ENCODE results near the gene AGO4.
A peak's percentile ranks its signal among the peaks of the same experiment; 100 is the strongest.

Gene AGO4

GRCh38 chr1:35883635-35884101 lies 75.9 kb downstream of the AGO4 start:
- Histone ChIP-seq H3K4me1 (ENCODE audit: low read length) (peaks cover 22% of the 10 kb centered on the region), H4K20me1 (ENCODE audit: insufficient read depth, low read length) (peaks cover 18% of the 10 kb centered on the region), H3K27me3 (ENCODE audit: low read depth, low read length) (no peaks in the 10 kb centered on the region), H2AFZ (ENCODE audit: low read depth, low read length) (peak overlapping the region; percentile 76; the same call in 1 of the 2 replicates), H3K79me2 (ENCODE audit: low read length) (peaks cover 10% of the 10 kb centered on the region; the same call in 1 of the 2 replicates), H3K36me3 (replicated peaks; ENCODE audit: low read depth, low read length) (no peaks in the 10 kb centered on the region), H3K27ac (ENCODE audit: low read length) (no peak overlapping the region; the same call in 1 of the 2 replicates), H3K4me2 (ENCODE audit: low read length) (peak overlapping the region; percentile 72), H3K9me3 (ENCODE audit: insufficient read depth, low read length) (no peaks in the 10 kb centered on the region), H3K4me3 (ENCODE audit: low read length) (peak overlapping the region; percentile 98), H3K9ac (ENCODE audit: low read length) (peak overlapping the region; percentile 90)
- TF ChIP-seq CTCF (IDR thresholded peaks at IDR 0.05; ENCODE audit: low read depth, low read length) (no peak), EZH2phosphoT487 (IDR thresholded peaks at IDR 0.05; ENCODE audit: low read depth) (no peak)

- Histone ChIP-seq H3K4me2 (ENCODE audit: low read length) (no peak overlapping the region), H3K27ac (ENCODE audit: low read length) (no peak overlapping the region), H3K36me3 (replicated peaks; ENCODE audit: low read depth, low read length) (no peaks in the 10 kb centered on the region), H3K79me2 (ENCODE audit: low read length) (peaks cover 10% of the 10 kb centered on the region; the same call in 1 of the 2 replicates), H3K27me3 (ENCODE audit: low read depth, low read length) (no peaks in the 10 kb centered on the region), H3K9ac (ENCODE audit: low read length) (no peak overlapping the region), H3K9me3 (ENCODE audit: insufficient read depth, low read length) (no peaks in the 10 kb centered on the region), H4K20me1 (ENCODE audit: insufficient read depth, low read length) (peaks cover 18% of the 10 kb centered on the region), H3K4me1 (ENCODE audit: low read length) (peaks cover 24% of the 10 kb centered on the region), H3K4me3 (ENCODE audit: low read length) (no peak overlapping the region), H2AFZ (ENCODE audit: low read depth, low read length) (no peak overlapping the region)
- TF ChIP-seq CTCF (IDR thresholded peaks at IDR 0.05; ENCODE audit: low read depth, low read length) (no peak), EZH2phosphoT487 (IDR thresholded peaks at IDR 0.05; ENCODE audit: low read depth) (no peak)
These were observed 77.1 kb downstream of the AGO4 start for GRCh38 chr1:35884934-35885333.

GRCh38 chr1:35885961-35886558 lies 78.2 kb downstream of the AGO4 start:
- no peak overlapping the region for H3K27ac ChIP-seq (ENCODE audit: low read length)
- H4K20me1 ChIP-seq (ENCODE audit: insufficient read depth, low read length), result peaks cover 18% of the 10 kb centered on the region
- no peak overlapping the region for H3K4me3 ChIP-seq (ENCODE audit: low read length)
- H3K9ac ChIP-seq (ENCODE audit: low read length), result no peak overlapping the region
- no peaks in the 10 kb centered on the region for H3K27me3 ChIP-seq (ENCODE audit: low read depth, low read length)
- H2AFZ ChIP-seq (ENCODE audit: low read depth, low read length), result no peak overlapping the region
- H3K36me3 ChIP-seq (replicated peaks; ENCODE audit: low read depth, low read length), result no peaks in the 10 kb centered on the region
- H3K4me1 ChIP-seq (ENCODE audit: low read length), result peaks cover 24% of the 10 kb centered on the region
- peak overlapping the region; percentile 59; the same call in 1 of the 2 replicates for H3K4me2 ChIP-seq (ENCODE audit: low read length)
- H3K9me3 ChIP-seq (ENCODE audit: insufficient read depth, low read length), result no peaks in the 10 kb centered on the region
- no peak for TF ChIP-seq EZH2phosphoT487 (IDR thresholded peaks at IDR 0.05; ENCODE audit: low read depth)
- no peak for TF ChIP-seq CTCF (IDR thresholded peaks at IDR 0.05; ENCODE audit: low read depth, low read length)
- H3K79me2 ChIP-seq (ENCODE audit: low read length), result peaks cover 10% of the 10 kb centered on the region; the same call in 1 of the 2 replicates

DNA sequence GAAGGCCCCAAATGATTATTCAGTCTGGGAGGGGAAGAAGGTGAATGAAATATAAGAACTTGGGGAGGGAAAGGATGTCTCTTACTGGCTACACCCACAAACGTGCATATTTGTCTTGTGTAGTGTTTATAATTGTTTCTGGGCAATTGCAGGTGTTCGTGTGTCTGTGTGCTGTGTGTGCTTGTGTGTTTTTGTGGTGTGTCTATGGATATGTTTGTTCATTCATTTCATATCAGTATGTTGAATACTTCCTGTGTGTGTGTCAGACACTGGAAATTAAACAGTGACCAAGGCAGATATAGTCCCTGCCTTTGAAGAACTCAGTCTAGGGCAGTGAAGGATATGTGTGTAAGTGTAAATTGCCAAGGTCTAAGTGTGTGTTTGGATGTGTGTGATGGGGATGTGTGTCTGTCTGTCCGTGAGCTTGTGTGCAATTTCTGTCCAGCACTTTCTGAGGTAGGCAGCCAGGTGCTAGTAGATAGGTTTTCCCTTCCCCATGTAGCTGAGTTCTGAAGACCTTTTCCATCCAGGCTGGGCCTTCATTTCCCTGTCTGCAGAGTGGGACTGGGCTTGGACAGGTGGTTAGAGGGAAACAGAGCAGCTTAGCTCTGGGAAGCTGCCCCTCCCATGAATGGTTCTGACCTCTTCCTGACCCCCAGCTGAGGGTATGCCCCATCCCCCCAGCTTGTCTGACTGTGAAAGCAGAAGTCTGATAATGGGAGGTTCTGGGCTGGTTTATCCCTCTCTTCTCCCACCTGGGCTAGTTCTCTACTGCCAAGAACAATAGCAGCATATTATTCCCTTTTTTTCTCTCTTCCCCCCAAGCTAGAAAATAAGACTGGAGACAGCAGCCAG lies 79.0 kb downstream of the AGO4 start:
- no peak overlapping the region for H3K9ac ChIP-seq (ENCODE audit: low read length)
- 0 out of 2 replicates have a peak overlapping the region, but pooled peaks have one; percentile 14 for H3K4me3 ChIP-seq (ENCODE audit: low read length)
- no peak overlapping the region for H2AFZ ChIP-seq (ENCODE audit: low read depth, low read length)
- TF ChIP-seq CTCF (IDR thresholded peaks at IDR 0.05; ENCODE audit: low read depth, low read length) (no peak), EZH2phosphoT487 (IDR thresholded peaks at IDR 0.05; ENCODE audit: low read depth) (no peak)
- peaks cover 24% of the 10 kb centered on the region for H3K4me1 ChIP-seq (ENCODE audit: low read length)
- H3K9me3 ChIP-seq (ENCODE audit: insufficient read depth, low read length), result no peaks in the 10 kb centered on the region
- H3K36me3 ChIP-seq (replicated peaks; ENCODE audit: low read depth, low read length), result no peaks in the 10 kb centered on the region
- no peak overlapping the region for H3K27ac ChIP-seq (ENCODE audit: low read length)
- peak overlapping the region; percentile 59 for H3K4me2 ChIP-seq (ENCODE audit: low read length)
- no peaks in the 10 kb centered on the region for H3K27me3 ChIP-seq (ENCODE audit: low read depth, low read length)
- H4K20me1 ChIP-seq (ENCODE audit: insufficient read depth, low read length), result peaks cover 18% of the 10 kb centered on the region
- peaks cover 10% of the 10 kb centered on the region; the same call in 1 of the 2 replicates for H3K79me2 ChIP-seq (ENCODE audit: low read length)

Measured in OCI-LY3 (cell line).